ENCODE measurements around the gene FANCE. TPM values are rescaled to one million over a fixed set of nuclear protein-coding genes. Genes with fewer than 3 reads are reported as not detected.

The FANCE gene
- total RNA-seq, 8 experiments from 2014 or later: 5.3 to 19.7 (median 9.9) TPM

DNA sequence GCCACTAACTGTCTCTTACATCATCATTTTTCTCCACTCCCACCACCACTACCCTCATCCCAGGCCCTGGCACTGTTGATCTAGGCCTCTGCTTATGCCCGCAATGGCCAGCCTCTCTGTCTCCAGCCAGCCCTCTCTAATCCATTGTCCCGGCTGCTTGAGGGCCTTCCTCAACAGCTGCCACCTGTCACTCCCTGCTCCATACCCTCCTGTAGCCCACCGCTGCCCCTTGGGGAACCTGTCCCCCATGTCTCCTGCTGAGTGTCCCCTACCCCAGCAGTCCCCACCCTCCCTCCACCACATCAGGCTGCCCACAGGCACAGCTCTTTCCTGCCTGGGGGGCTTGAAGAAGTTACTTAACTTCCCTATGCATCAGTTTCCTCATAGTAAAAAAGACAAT is 31.4 kb downstream of the FANCE start:
- no peak overlapping the region for H3K4me3 ChIP-seq
- in situ Hi-C loops (cut with MboI; ENCODE audit: low pct_unique_long_range_greater_than_20kb in 2 of 9, low sequenced_read_pairs in 9 of 9, unreplicated experiment in 9 of 9): no loop called here
- WGBS, 10 experiments: 80 to 100% (median 100%) methylated on average over 1 of the region's 3 CpGs; no CpG with 5 or more reads in 5 of the 10 experiments
- H3K4me1 ChIP-seq (replicated peaks in 1 of 2): no peaks in the 10 kb centered on the region
- no peak overlapping the region for H3K27ac ChIP-seq
- ATAC-seq (replicated peaks in 6 of 8): no peak

DNA sequence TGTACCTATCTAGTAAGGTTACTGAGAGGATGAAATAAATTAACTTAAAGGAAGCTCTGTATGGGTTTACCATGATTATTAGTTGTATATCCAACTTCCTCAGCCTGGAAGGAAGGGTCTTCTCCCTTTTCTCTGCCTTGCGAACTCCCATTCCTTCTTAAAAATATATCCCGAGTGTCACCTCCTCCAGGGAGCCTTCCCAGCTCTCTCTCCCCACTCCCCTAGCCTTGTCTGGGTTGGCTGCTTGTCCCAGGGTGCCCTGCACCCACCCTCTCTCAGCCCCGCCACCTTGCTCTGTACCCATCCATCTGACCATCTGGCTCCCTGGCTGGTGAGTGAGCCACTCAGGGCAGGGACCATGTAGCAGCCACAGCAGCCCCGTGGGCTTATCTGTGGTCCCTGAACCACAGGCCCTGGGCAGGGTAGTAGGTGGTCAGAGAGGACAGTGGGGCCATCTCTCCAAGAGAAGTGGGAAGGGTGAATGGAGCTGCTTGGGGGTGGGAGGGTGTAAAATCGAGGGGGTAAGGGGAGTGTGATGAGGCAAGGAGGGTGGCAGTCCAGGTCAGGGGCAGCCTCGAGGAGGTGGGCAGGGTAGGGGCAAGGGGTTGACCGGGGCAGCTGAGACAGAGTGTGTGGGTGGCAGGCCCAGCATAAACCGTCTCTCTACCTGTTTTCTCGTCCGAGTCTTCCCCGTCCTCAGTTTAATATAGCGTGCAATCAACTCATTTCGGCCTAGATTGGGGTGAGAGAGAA is 31.9 kb downstream of the FANCE start:
- Histone ChIP-seq H3K4me3 (no peak overlapping the region), H3K27ac (no peak overlapping the region), H3K4me1 (replicated peaks in 1 of 2) (no peaks in the 10 kb centered on the region)
- in situ Hi-C loops (cut with MboI; ENCODE audit: low pct_unique_long_range_greater_than_20kb in 2 of 9, low sequenced_read_pairs in 9 of 9, unreplicated experiment in 9 of 9): no loop called here
- 83 to 100% (median 91%) methylated on average over 1 to 7 of the region's 13 CpGs; no CpG with 5 or more reads in 6 of the 10 experiments for WGBS, 10 experiments
- no peak for ATAC-seq (replicated peaks in 6 of 8)

DNA sequence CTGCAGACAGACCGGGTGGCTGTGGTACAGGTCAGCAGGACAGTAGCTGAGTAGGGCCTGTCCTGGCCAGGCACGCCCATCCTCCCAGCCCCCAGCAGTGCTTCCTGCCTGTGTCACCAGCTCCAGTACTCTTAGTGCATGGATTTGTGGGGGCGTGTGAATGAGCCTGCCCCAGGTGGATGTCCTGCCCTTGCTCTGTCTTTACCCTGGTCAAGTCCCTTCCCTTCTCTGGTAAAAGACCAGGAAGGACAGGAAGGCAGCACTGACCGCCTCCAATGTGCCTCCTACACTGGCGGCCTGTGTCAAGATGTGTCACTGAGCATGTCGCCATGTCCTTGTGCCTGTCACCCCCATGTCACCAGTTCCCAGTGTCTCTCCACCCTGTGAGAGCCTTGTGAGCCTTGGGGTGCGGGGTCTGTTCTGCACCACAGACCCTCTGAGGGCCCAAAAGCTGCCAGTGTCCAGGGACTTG is 32.8 kb downstream of the FANCE start:
- 70 to 100% (median 80%) methylated on average over 1 to 2 of the region's 7 CpGs; no CpG with 5 or more reads in 7 of the 10 experiments for WGBS, 10 experiments
- ATAC-seq (replicated peaks in 6 of 8): peak in 6 of 8 experiments; percentile 3 to 26 (median 20)
- in situ Hi-C loops (cut with MboI; ENCODE audit: low pct_unique_long_range_greater_than_20kb in 2 of 9, low sequenced_read_pairs in 9 of 9, unreplicated experiment in 9 of 9): no loop called here
- Histone ChIP-seq H3K4me1 (replicated peaks in 1 of 2) (peaks cover 5 to 6% of the 10 kb centered on the region in 2 donors), H3K4me3 (no peak overlapping the region), H3K27ac (no peak overlapping the region)

DNA sequence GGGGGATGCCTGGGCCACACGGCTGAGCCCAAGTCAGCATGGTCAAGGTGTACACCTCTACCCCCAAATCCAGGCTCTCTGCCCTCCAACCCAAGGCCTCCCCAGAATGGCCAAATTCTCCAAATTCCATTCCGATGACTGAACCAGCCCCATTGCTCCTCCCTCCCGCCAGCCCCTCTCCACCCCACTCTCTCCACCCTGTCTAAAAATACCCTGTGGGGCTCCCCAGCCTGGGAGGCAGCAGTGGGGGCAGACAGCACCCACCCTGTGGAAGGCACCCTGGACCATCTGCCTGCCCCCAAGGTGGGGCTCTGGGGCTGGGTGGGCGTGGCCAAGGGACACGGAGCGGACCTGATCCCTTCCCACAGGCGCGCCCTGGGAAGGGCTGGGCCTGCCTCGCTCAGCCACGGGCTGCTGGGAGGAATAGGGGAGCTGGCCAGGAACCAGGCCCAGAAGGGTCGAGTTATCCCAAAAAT is 33.3 kb downstream of the FANCE start:
- 20 to 67% methylated on average over 1 of the region's 11 CpGs; no CpG with 5 or more reads in 8 of the 10 experiments for WGBS, 10 experiments
- no peak overlapping the region for H3K4me3 ChIP-seq
- H3K4me1 ChIP-seq (replicated peaks in 1 of 2): peaks cover 9 to 11% of the 10 kb centered on the region in 2 donors
- peak in 4 of 8 experiments; percentile 4 to 68 (median 42) for ATAC-seq (replicated peaks in 6 of 8)
- H3K27ac ChIP-seq: no peak overlapping the region
- in situ Hi-C loops (cut with MboI; ENCODE audit: low pct_unique_long_range_greater_than_20kb in 2 of 9, low sequenced_read_pairs in 9 of 9, unreplicated experiment in 9 of 9): no loop called here

DNA sequence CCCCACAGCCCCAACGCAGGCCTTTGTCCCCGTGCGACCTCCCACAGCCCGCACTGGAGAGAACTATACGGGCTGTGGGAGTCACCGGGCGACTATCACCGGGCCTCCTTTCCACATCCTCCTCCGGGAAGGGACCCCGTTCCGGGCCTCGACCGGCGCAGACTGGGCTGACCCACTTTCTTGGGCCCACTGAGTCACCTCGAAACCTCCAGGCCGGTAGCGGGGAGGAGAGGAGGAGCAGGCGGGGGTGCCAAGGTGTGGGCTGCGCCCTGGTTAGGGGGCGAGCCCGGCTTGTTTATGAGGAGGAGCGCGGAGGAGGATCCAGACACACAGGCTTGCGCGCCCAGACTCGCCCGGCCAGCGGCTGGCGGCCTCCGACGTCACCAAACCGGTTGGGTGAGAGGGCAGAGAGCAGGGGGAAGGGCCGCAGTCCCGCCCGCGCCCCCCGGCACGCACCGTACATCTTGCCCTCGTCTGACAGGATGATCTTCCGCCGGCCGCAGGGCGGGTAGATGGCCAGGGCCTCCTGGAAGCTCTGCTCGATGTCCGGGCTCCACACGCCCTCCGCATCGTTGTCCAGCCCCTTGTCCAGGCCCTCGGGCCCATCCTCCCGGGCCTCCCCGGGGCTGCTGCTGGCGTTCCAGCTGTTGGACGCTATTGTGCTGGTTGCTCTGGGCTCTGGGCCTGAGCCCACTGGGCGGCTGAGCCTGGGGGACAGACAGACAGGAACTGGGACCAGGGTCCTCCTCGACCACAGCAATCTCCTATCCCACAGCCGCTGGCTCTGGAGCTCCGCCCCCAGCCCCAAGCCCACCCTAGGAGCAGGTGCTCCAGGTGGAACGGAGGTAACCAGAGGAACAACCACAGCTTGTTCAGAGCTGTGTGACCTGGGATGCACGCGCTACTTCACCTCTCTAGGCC is 34.1 kb downstream of the FANCE start:
- WGBS, 10 experiments: 86 to 93% (median 89%) methylated on average over 6 to 7 of the region's 61 CpGs; no CpG with 5 or more reads in 7 of the 10 experiments
- Histone ChIP-seq H3K4me1 (replicated peaks in 1 of 2) (peaks cover 18 to 19% of the 10 kb centered on the region in 2 donors), H3K27ac (no peak overlapping the region)

DNA sequence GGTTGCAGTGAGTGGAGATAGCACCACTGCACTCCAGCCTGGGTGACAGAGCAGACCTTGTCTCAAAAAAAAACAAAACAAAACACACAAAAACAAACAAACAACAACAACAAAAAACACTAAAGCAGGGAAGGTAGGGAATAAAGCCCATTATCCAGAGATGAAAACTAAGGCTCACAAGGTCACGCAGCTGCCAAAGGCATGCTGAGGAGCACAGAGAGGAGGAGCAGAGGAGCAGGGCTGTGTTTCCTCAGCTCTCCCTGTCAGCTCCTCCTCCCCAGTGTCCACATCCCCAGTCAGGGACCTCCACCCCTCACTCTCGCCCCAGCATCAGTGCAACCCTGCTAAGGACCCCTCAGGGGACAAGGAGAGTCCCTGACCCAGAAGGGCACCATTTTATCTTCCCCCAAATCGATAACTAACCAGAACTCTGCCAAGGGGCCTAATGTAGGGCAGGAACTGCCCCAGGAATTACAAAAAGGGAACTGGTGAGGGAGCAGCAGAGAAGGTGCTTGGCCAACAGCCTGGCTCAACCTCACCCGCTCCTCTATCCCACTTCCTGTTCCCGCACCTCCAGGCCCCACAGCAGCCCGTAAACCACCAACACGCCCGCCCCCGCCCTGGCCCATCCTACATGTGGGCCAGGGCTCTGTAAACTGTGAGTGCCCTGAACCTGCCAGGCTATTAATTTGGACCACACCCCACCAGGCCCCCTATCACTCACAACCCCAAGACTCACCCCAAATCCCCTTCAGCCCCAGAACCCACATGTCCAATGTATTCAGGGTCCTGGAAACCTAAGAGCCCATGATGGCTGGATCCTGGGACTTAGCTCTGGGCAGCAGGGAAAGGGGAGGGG is 35.7 kb downstream of the FANCE start:
- ATAC-seq (replicated peaks in 6 of 8): peak in 3 of 8 experiments; percentile 3 to 36 (median 6)
- Histone ChIP-seq H3K27ac (no peak overlapping the region), H3K4me1 (replicated peaks in 1 of 2) (peaks cover 34 to 35% of the 10 kb centered on the region in 2 donors), H3K4me3 (no peak overlapping the region)
- in situ Hi-C loops (cut with MboI; ENCODE audit: low pct_unique_long_range_greater_than_20kb in 2 of 9, low sequenced_read_pairs in 9 of 9, unreplicated experiment in 9 of 9): no loop called here
- 43 to 100% (median 86%) methylated on average over 1 to 2 of the region's 9 CpGs; no CpG with 5 or more reads in 3 of the 10 experiments for WGBS, 10 experiments

More for the DNA sequence above, 34.1 kb downstream of the FANCE start:
- in situ Hi-C loops (cut with MboI; ENCODE audit: low pct_unique_long_range_greater_than_20kb in 2 of 9, low sequenced_read_pairs in 9 of 9, unreplicated experiment in 9 of 9): no loop called here
- H3K4me3 ChIP-seq: no peak overlapping the region
- no peak for ATAC-seq (replicated peaks in 6 of 8)

DNA sequence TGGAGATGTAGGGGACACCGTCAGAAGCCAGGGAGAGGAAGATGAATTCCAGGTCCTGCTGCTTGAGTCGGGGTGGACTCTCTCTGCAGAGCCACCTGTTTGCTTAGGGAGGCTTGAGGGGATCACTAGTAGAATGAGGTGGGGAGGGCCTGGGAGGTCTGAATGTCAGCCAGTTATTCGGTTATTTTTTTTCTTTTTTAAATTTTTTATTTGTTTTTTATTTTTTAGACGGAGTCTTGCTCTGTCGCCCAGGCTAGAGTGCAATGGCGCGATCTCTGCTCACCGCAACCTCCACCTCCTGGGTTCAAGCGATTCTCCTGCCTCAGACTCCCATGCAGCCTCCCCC is 36.4 kb downstream of the FANCE start:
- ATAC-seq (replicated peaks in 6 of 8): no peak
- Histone ChIP-seq H3K27ac (no peak overlapping the region), H3K4me1 (replicated peaks in 1 of 2) (peaks cover 39 to 40% of the 10 kb centered on the region in 2 donors), H3K4me3 (no peak overlapping the region)
- in situ Hi-C loops (cut with MboI; ENCODE audit: low pct_unique_long_range_greater_than_20kb in 2 of 9, low sequenced_read_pairs in 9 of 9, unreplicated experiment in 9 of 9): no loop called here
- WGBS, 10 experiments: 50 to 98% (median 81%) methylated on average over 1 to 8 of the region's 9 CpGs; no CpG with 5 or more reads in 2 of the 10 experiments

DNA sequence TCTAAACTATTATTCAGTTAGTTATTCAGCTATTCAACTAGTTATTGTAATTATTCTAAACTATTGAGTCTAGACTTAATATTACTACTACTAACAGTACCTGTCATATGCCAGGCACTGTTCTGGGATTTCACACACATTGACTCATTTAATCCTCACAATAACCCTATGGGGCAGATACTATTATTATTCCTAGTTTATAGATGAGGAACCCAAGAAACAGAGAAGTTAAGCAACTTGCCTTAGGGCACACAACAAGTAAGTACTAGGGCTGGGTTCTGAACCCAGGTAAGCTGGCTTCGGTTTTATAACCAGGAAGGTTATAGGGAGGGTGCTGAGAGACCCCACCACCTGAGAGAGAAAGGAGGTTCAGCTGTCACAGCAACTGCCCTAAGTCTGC is 36.9 kb downstream of the FANCE start:
- peaks cover 39 to 40% of the 10 kb centered on the region in 2 donors for H3K4me1 ChIP-seq (replicated peaks in 1 of 2)
- no peak overlapping the region for H3K27ac ChIP-seq

DNA sequence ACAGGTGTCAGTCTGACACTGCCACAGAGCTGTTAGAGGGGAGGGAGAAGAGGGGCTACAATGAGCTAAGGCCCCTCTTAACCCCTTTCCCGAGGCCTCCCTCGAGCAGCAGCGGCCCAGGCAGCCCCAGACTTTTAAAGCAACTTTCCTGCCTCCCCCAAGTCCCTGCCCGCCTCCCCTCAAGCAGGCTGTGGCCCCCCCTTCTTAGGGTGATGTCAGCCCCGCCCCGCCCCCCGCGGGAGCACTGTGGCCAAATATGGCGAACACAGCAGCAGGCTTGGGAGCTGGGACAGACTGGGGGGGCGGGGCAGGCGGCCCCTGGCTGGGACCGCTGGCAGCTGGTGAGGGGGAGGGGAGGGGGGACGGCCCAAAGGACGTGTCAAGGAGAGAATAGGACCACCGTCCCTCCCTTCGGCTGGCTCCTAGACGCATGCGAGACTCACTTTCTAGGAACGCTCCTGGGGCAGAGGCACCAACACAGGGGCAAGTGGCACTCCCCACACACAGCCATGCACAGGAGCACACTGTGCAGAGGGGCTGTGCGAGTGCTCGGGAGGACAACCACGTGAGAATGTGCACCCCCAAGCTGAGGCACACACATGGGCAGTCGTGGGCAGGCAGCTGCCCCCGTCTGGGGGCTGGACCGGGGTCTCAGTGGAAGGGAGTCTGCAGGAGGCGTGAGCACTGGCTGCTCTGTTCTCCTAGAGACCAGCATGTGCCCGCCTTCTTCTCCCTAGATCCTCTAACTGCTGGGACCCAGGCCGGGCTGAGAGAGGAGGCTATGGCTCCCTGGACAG is 38.1 kb downstream of the FANCE start:
- in situ Hi-C loops (cut with MboI; ENCODE audit: low pct_unique_long_range_greater_than_20kb in 2 of 9, low sequenced_read_pairs in 9 of 9, unreplicated experiment in 9 of 9): no loop called here
- H3K27ac ChIP-seq: peak overlapping the region; percentile 72 to 80
- peak; percentile 1 to 74 (median 68) for ATAC-seq (replicated peaks in 6 of 8)
- peak overlapping the region in 2 of 5 donors; percentile 2 to 5 for H3K4me3 ChIP-seq
- H3K4me1 ChIP-seq (replicated peaks in 1 of 2): peaks cover 40 to 46% of the 10 kb centered on the region in 2 donors
- WGBS, 10 experiments: 13% methylated on average over 3 of the region's 28 CpGs; no CpG with 5 or more reads in 9 of the 10 experiments

More for the DNA sequence above, 36.9 kb downstream of the FANCE start:
- no peak for ATAC-seq (replicated peaks in 6 of 8)
- in situ Hi-C loops (cut with MboI; ENCODE audit: low pct_unique_long_range_greater_than_20kb in 2 of 9, low sequenced_read_pairs in 9 of 9, unreplicated experiment in 9 of 9): no loop called here
- no peak overlapping the region for H3K4me3 ChIP-seq
- 83 to 100% (median 100%) methylated on average over 1 of the region's 1 CpG; no CpG with 5 or more reads in 6 of the 10 experiments for WGBS, 10 experiments

DNA sequence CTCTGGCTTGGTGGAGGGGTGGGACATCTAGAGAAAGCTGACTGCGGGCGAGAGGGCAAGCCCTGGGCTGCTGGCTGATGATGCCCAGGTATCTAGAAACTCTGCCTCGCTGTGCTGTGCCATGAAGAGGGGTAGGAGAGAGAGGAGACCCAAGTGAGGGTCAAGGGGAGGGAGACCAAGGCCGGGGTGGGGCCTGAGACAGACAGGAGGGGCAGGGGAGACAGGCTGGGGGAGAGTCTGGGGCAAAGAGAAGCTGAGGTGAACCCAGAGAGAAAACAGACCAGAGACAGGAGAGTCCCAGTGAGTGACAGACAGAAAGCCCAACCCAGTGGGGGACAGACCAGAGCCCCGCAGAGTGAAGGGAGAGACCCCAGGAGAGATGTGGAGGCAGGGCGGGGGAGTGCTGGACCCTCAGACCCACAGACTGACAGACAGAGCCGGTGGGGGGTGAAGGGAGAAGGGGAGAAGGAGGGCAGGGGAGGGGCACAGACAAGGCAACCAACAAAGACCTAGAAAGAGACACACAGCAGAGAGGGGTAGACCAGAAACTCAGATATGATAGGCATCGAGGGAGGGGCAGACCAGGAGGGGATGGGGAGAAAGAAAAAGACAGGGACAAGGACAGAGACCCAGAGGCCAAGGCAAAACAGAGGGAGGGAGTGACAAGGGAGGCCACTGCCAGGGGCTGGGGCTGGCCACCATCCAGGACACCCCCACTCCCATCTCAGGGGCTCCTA is 38.9 kb downstream of the FANCE start:
- ATAC-seq (replicated peaks in 6 of 8): peak in 2 of 8 experiments; percentile 1 to 2
- H3K4me3 ChIP-seq: peak overlapping the region in 1 of 5 donors; percentile 5
- peaks cover 43 to 54% of the 10 kb centered on the region in 2 donors for H3K4me1 ChIP-seq (replicated peaks in 1 of 2)
- peak overlapping the region; percentile 72 to 80 for H3K27ac ChIP-seq
- 0 to 100% (median 80%) methylated on average over 1 of the region's 8 CpGs; no CpG with 5 or more reads in 7 of the 10 experiments for WGBS, 10 experiments
- in situ Hi-C loops (cut with MboI; ENCODE audit: low pct_unique_long_range_greater_than_20kb in 2 of 9, low sequenced_read_pairs in 9 of 9, unreplicated experiment in 9 of 9): no loop called here

All from motor neuron (in vitro differentiated cells).